GM12878 (cell line): ENCODE measurements around the gene CORO2B. TPM values are rescaled to one million over a fixed set of nuclear protein-coding genes. Genes with fewer than 3 reads are reported as not detected.

Source experiments
- ATAC-seq: fragments of 200-7000 bp; cut with Tn5 transposase; 3 replicates; pipeline ENCODE4 v1.9.1; 2020; ENCODE audit warnings: mild to moderate bottlenecking, moderate library complexity
- BruUV-seq: library from RNA; stranded (reverse); fragments of 400-500 nt; replicated peaks from 2 replicates; lab custom pipeline; 2021; lab: Mats Ljungman, UMichigan
- CTCF ChIA-PET: fragments of 300-600 bp; sonication (Branson Sonifier 250); formaldehyde crosslinking; extraction: SDS; loops from one replicate; lab custom pipeline; 2021; ENCODE audit warnings: inconsistent platforms; lab: Yijun Ruan, JAX
- POLR2A ChIA-PET: fragments of 350-600 bp; formaldehyde crosslinking; extraction: SDS; loops from one replicate; lab custom pipeline; 2021; ENCODE audit warnings: inconsistent platforms; lab: Charles Lee
- RAD21 ChIA-PET: fragments of 300-600 bp; sonication (Branson Sonifier 250); formaldehyde crosslinking; loops from one replicate; lab custom pipeline; 2023; ENCODE audit warnings: antibody characterized with exemption; ENCODE audit not compliant: unreplicated experiment; lab: Charles Lee
- SMC1A ChIA-PET: fragments of 300-600 bp; sonication (Branson Sonifier 250); formaldehyde crosslinking; loops from one replicate; lab custom pipeline; 2023; ENCODE audit not compliant: unreplicated experiment, uncharacterized antibody; lab: Charles Lee
- DNase-seq: peaks from one replicate; pipeline ENCODE4 v3.0.0-alpha.2; 2011; ENCODE audit warnings: low read depth, low spot score
- FAIRE-seq: peaks from 3 replicates; lab custom pipeline; 2011; peaks lifted over from hg19 to GRCh38; lab: Jason Lieb, UNC
- H2AFZ ChIP-seq: 2 replicates; pipeline ENCODE4 v1.6.0; 2011; ENCODE audit warnings: low read depth, low read length, control low read depth; ENCODE audit not compliant: control insufficient read depth
- H3K27ac ChIP-seq: 2 replicates; pipeline ENCODE4 v1.5.1; 2011; ENCODE audit warnings: control low read depth; ENCODE audit not compliant: control insufficient read depth, insufficient read depth
- H3K27me3 ChIP-seq, 2 experiments: replicated peaks in 1 of 2; 2 replicates each; pipeline versions ENCODE4 v1.6.0 to v1.6.1; 2011; ENCODE audit warnings: low read length in 1 of 2; ENCODE audit not compliant: control insufficient read depth in 2 of 2, insufficient read depth in 2 of 2
- H3K36me3 ChIP-seq, 2 experiments: 2 replicates each; pipeline ENCODE4 v1.5.1; 2011; ENCODE audit warnings: low read length in 1 of 2; ENCODE audit not compliant: control insufficient read depth in 2 of 2, insufficient read depth in 2 of 2
- H3K4me1 ChIP-seq: 2 replicates; pipeline ENCODE4 v1.6.1; 2011; ENCODE audit warnings: mild to moderate bottlenecking, low read length, moderate library complexity, mixed read lengths; ENCODE audit not compliant: control insufficient read depth, insufficient read depth
- H3K4me2 ChIP-seq: 2 replicates; pipeline ENCODE4 v1.6.0; 2011; ENCODE audit warnings: control low read depth; ENCODE audit not compliant: control insufficient read depth, insufficient read depth
- H3K4me3 ChIP-seq: fragments of 200-600 bp; sonication (generic); 2 replicates; pipeline ENCODE4 v1.5.1; 2016
- H3K79me2 ChIP-seq: 2 replicates; pipeline ENCODE4 v1.6.0; 2011; ENCODE audit warnings: low read length; ENCODE audit not compliant: control insufficient read depth, insufficient read depth
- H3K9ac ChIP-seq: 2 replicates; pipeline ENCODE4 v1.8.0; 2011; ENCODE audit warnings: low read length, control low read depth, mixed read lengths; ENCODE audit not compliant: control insufficient read depth, insufficient read depth
- H3K9me3 ChIP-seq: replicated peaks from 3 replicates; pipeline ENCODE4 v1.5.1; 2011; ENCODE audit warnings: mild to moderate bottlenecking, low read length; ENCODE audit not compliant: control insufficient read depth, insufficient read depth
- H4K20me1 ChIP-seq: 2 replicates; pipeline ENCODE4 v1.6.0; 2011; ENCODE audit not compliant: control insufficient read depth, insufficient read depth
- BMI1 ChIP-seq: fragments of 450-650 bp; IDR thresholded peaks from 2 replicates; pipeline ENCODE4 v1.6.1; 2016; ENCODE audit warnings: mild to moderate bottlenecking, moderate library complexity, borderline replicate concordance
- GABPA ChIP-seq: IDR thresholded peaks from 2 replicates; pipeline ENCODE4 v1.6.1; 2014; ENCODE audit warnings: antibody characterized with exemption, low read depth, mild to moderate bottlenecking, inconsistent platforms
- HDAC6 ChIP-seq: fragments of 200-600 bp; sonication (generic); IDR thresholded peaks from one replicate; pipeline ENCODE4 v1.8.0; 2017; ENCODE audit warnings: antibody characterized with exemption; ENCODE audit not compliant: unreplicated experiment
- MTA3 ChIP-seq: IDR thresholded peaks from 2 replicates; pipeline ENCODE4 v1.6.1; 2012; ENCODE audit warnings: low read length, inconsistent platforms, borderline replicate concordance
- MYC ChIP-seq: IDR thresholded peaks from 2 replicates; pipeline ENCODE4 v1.6.1; 2011; ENCODE audit warnings: mild to moderate bottlenecking, low read length, moderate library complexity, inconsistent platforms; ENCODE audit not compliant: insufficient read depth, insufficient replicate concordance, insufficient read length, severe bottlenecking
- NFYA ChIP-seq: IDR thresholded peaks from 2 replicates; pipeline ENCODE4 v1.6.1; 2011; ENCODE audit warnings: low read depth, mild to moderate bottlenecking, low read length, improper control_type of control experiment, borderline replicate concordance
- NFYB ChIP-seq: IDR thresholded peaks from 2 replicates; pipeline ENCODE4 v1.6.1; 2011; ENCODE audit warnings: low read depth, mild to moderate bottlenecking, low read length, improper control_type of control experiment, moderate library complexity; ENCODE audit not compliant: insufficient read depth
- PML ChIP-seq: IDR thresholded peaks from 2 replicates; pipeline ENCODE4 v1.6.1; 2012; ENCODE audit warnings: low read length, inconsistent platforms
- RAD51 ChIP-seq: fragments of 450-650 bp; IDR thresholded peaks from 2 replicates; pipeline ENCODE4 v1.6.1; 2016; ENCODE audit warnings: moderate library complexity, mild to moderate bottlenecking, inconsistent platforms
- RB1 ChIP-seq: fragments of 450-650 bp; formaldehyde crosslinking; IDR thresholded peaks from 2 replicates; pipeline ENCODE4 v1.6.1; 2017; ENCODE audit warnings: mild to moderate bottlenecking, borderline replicate concordance
- RELA ChIP-seq: fragments of 450-650 bp; IDR thresholded peaks from 2 replicates; pipeline ENCODE4 v1.8.0; 2014; ENCODE audit warnings: borderline replicate concordance; ENCODE audit not compliant: partially characterized antibody
- SP1 ChIP-seq: IDR thresholded peaks from one replicate; pipeline ENCODE4 v1.6.1; 2011; ENCODE audit warnings: low read depth, low read length
- STAT3 ChIP-seq: IDR thresholded peaks from 2 replicates; pipeline ENCODE4 v1.6.1; 2011; ENCODE audit warnings: low read depth, low read length, improper control_type of control experiment
- YBX1 ChIP-seq: fragments of 450-650 bp; IDR thresholded peaks from 2 replicates; pipeline ENCODE4 v1.6.1; 2016; ENCODE audit warnings: antibody characterized with exemption
- ZNF24 ChIP-seq: fragments of 450-650 bp; IDR thresholded peaks from 2 replicates; pipeline ENCODE4 v1.6.1; 2017; ENCODE audit warnings: antibody characterized with exemption, mild to moderate bottlenecking
- ZNF384 ChIP-seq: IDR thresholded peaks from 2 replicates; pipeline ENCODE4 v1.6.1; 2012; ENCODE audit warnings: low read depth, mild to moderate bottlenecking, low read length, improper control_type of control experiment, borderline replicate concordance
- in situ Hi-C: fragments of 300-500 bp; cut with MboI; formaldehyde crosslinking; loops from 9 replicates; pipeline ENCODE4 v1.14.3; 2018; ENCODE audit warnings: mixed read lengths
- intact Hi-C: fragments of 100-400 bp; cut with micrococcal nuclease; formaldehyde crosslinking; loops from one replicate; pipeline ENCODE4 v1.14.2; 2022; ENCODE audit not compliant: unreplicated experiment
- polyA plus RNA-seq, 11 experiments: library from polyadenylated mRNA; depleted of rRNA in 4 of 11; unstranded in 6 of 11; stranded (reverse) in 5 of 11; fragments of >200 nt; fragmentation: Nextera tagmentation in 4 of 11; fragmentation: Illumina TruSeq in 1 of 11; extraction: Ambion mirVana in 4 of 11; extraction: Trizol in 1 of 11; gene quantifications; 1 replicate in 1 of 11; 2 replicates in 10 of 11; pipeline versions ENCODE4 v1.2.1 to v1.2.3, GENCODE V29; 2011 to 2016; ENCODE audit warnings: inconsistent platforms in 2 of 11, missing spikeins in 2 of 11, low read depth in 1 of 11
- total RNA-seq, 4 experiments: library from RNA; depleted of rRNA in 3 of 4; stranded (reverse); fragments of >200 nt in 3 of 4; fragmentation: Illumina TruSeq in 1 of 4; extraction: Trizol in 1 of 4; gene quantifications; 2 replicates each; pipeline versions ENCODE4 v1.2.1 to v1.2.3, GENCODE V29; 2013 to 2021
- TF ChIP-seq, protein P1 (sequence below): fragments of 450-650 bp; formaldehyde crosslinking; IDR thresholded peaks from 2 replicates; pipeline ENCODE4 v1.5.0; 2022; ENCODE audit warnings: mild to moderate bottlenecking, missing genetic modification characterization

Gene CORO2B
- total and polyA plus RNA-seq, 10 of the 15 experiments (the other 5 are each of a cell fraction or from before 2014, with no cell fraction given), result 0.05 to 0.73 (median 0.13) TPM; not detected in 4

DNA sequence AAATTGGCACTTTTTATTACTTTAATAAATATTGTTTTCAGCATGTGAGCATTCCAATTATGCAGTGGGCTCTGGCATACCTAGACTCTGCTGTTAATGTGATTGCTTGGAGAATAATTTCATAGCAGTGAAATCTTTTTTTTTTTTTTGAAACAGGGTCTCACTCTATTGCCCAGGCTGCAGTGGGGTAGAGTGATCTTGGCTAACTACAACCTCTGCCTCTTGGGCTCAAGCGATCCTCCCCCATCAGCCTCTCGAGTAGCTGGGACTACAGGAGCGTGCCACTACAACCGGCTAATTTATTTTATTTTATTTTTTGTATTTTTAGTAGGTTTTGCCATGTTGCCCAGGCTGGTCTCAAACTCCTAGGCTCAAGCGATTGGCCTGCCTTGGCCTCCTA is 14.6 kb upstream of the CORO2B start (continued):
- TF ChIP-seq SP1 (no peak), RB1 (no peak), MTA3 (no peak), YBX1 (no peak), ZNF384 (no peak), ZNF24 (no peak), STAT3 (no peak), RELA (no peak), PML (no peak), GABPA (no peak)
- TF ChIP-seq, all 136 proteins: peak for 0

DNA sequence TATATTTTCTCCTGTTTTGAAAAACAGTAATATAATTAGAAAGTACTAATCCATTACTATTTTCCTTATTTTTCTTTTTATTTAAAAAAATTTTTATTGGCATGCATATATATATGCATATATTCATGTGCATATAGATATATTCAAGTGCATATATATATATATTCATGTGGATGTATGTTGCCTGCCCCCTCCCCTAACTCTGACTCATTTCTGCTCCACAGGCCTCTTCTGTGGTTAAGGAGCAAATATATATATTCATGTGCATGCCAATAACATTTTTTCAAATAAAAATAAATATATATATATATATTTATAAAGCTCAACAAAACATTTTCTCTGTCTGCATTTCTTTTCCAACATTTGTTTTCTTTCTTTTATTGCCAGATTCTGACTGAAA is 13.6 kb upstream of the CORO2B start:
- Histone ChIP-seq H4K20me1 (no peaks in the 10 kb centered on the region), H3K9me3 (no peaks in the 10 kb centered on the region), H3K36me3 (no peaks in the 10 kb centered on the region), H3K27me3 (peaks cover 0 to 2% of the 10 kb centered on the region in 2 experiments; a peak in 1 of 4 replicates), H2AFZ (no peak overlapping the region), H3K9ac (no peak overlapping the region), H3K4me2 (no peak overlapping the region), H3K4me1 (no peaks in the 10 kb centered on the region), H3K4me3 (no peak overlapping the region), H3K79me2 (no peaks in the 10 kb centered on the region), H3K27ac (no peak overlapping the region)
- BruUV-seq, result no TSS peak
- no peak for FAIRE-seq
- ChIA-PET CTCF (interaction anchor here (1.0 to 1.4 kb wide), 2 partner anchors 15 to 310 kb away, joined by 3 to 6 read pairs; no protein-coding TSS in a partner anchor), POLR2A (no interaction called here), RAD21 (no interaction called here), SMC1A (no interaction called here)
- no peak for TF ChIP-seq HDAC6
- no peak for TF ChIP-seq RAD51
- no peak for TF ChIP-seq NFYA
- no peak for TF ChIP-seq ZNF24
- no peak for TF ChIP-seq BMI1
- no peak for TF ChIP-seq MYC
- TF ChIP-seq, protein P1, sequence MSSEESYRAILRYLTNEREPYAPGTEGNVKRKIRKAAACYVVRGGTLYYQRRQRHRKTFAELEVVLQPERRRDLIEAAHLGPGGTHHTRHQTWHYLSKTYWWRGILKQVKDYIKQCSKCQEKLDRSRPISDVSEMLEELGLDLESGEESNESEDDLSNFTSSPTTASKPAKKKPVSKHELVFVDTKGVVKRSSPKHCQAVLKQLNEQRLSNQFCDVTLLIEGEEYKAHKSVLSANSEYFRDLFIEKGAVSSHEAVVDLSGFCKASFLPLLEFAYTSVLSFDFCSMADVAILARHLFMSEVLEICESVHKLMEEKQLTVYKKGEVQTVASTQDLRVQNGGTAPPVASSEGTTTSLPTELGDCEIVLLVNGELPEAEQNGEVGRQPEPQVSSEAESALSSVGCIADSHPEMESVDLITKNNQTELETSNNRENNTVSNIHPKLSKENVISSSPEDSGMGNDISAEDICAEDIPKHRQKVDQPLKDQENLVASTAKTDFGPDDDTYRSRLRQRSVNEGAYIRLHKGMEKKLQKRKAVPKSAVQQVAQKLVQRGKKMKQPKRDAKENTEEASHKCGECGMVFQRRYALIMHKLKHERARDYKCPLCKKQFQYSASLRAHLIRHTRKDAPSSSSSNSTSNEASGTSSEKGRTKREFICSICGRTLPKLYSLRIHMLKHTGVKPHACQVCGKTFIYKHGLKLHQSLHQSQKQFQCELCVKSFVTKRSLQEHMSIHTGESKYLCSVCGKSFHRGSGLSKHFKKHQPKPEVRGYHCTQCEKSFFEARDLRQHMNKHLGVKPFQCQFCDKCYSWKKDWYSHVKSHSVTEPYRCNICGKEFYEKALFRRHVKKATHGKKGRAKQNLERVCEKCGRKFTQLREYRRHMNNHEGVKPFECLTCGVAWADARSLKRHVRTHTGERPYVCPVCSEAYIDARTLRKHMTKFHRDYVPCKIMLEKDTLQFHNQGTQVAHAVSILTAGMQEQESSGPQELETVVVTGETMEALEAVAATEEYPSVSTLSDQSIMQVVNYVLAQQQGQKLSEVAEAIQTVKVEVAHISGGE, result no peak
- no peak for TF ChIP-seq NFYB
- ATAC-seq, result no peak
- no peak for DNase-seq
- intact Hi-C loops, result no loop called here
- in situ Hi-C loops, result no loop called here
